Endothelial cell of umbilical vein (primary cell): ENCODE measurements around the gene ZBTB26. TPM values are rescaled to one million over a fixed set of nuclear protein-coding genes. Genes with fewer than 3 reads are reported as not detected.

Experiments used
- BruUV-seq: library from RNA; stranded (reverse); fragments of 400-500 nt; replicated peaks from 2 replicates; lab custom pipeline; 2021; lab: Mats Ljungman, UMichigan
- CTCF ChIA-PET: fragments of 300-600, 350-600 bp; sonication (Branson Sonifier 250); formaldehyde crosslinking; loops from one replicate; lab custom pipeline; 2021; ENCODE audit warnings: antibody characterized with exemption, inconsistent platforms; lab: Charles Lee
- POLR2A ChIA-PET: fragments of 300-600, 350-600 bp; sonication (Branson Sonifier 250); formaldehyde crosslinking; loops from one replicate; lab custom pipeline; 2021; ENCODE audit warnings: antibody characterized with exemption, inconsistent platforms; lab: Charles Lee
- DNase-seq: peaks from one replicate; pipeline ENCODE4 v3.0.0-alpha.2; 2011; ENCODE audit warnings: low read depth, low spot score
- FAIRE-seq: peaks from 2 replicates; lab custom pipeline; 2011; peaks lifted over from hg19 to GRCh38; lab: Jason Lieb, UNC
- H2AFZ ChIP-seq: 2 replicates; pipeline ENCODE4 v1.6.0; 2012; ENCODE audit warnings: low read depth, low read length, control low read depth, inconsistent platforms
- H3K27ac ChIP-seq: 2 replicates; pipeline ENCODE4 v1.5.1; 2011; ENCODE audit warnings: low read depth, mild to moderate bottlenecking, control low read depth, low read length, moderate library complexity; ENCODE audit not compliant: insufficient read depth
- H3K27me3 ChIP-seq, 2 experiments: 2 replicates each; pipeline versions ENCODE4 v1.6.0 to v1.6.1; 2011; ENCODE audit warnings: low read length in 2 of 2, mixed read lengths in 1 of 2; ENCODE audit not compliant: control insufficient read depth in 2 of 2, insufficient read depth in 2 of 2
- H3K36me3 ChIP-seq, 2 experiments: 2 replicates in 1 of 2; 3 replicates in 1 of 2; pipeline ENCODE4 v1.5.1; 2011; ENCODE audit warnings: low read length in 2 of 2, mild to moderate bottlenecking in 1 of 2, moderate library complexity in 1 of 2; ENCODE audit not compliant: control insufficient read depth in 2 of 2, insufficient read depth in 2 of 2; ENCODE audit errors: extremely low read depth in 1 of 2
- H3K4me1 ChIP-seq: 3 replicates; pipeline ENCODE4 v1.5.1; 2011; ENCODE audit warnings: mild to moderate bottlenecking, low read length; ENCODE audit not compliant: control insufficient read depth, insufficient read depth; ENCODE audit errors: extremely low read depth
- H3K4me2 ChIP-seq: 2 replicates; pipeline ENCODE4 v1.6.1; 2011; ENCODE audit warnings: low read length, control low read depth, mixed read lengths; ENCODE audit not compliant: insufficient read depth
- H3K4me3 ChIP-seq, 3 experiments: fragments of 200-600 bp in 1 of 3; sonication (generic), shearing (Covaris generic) in 1 of 3; replicated peaks in 1 of 3; 2 replicates each; pipeline ENCODE4 v1.5.1; 2011 to 2016; ENCODE audit warnings: control low read depth in 3 of 3, low read length in 3 of 3, mild to moderate bottlenecking in 2 of 3, inconsistent platforms in 1 of 3, low read depth in 1 of 3, moderate library complexity in 1 of 3; ENCODE audit not compliant: insufficient read depth in 1 of 3
- H3K79me2 ChIP-seq: 2 replicates; pipeline ENCODE4 v1.6.0; 2012; ENCODE audit warnings: low read length, inconsistent platforms; ENCODE audit not compliant: control insufficient read depth, insufficient read depth
- H3K9ac ChIP-seq: replicated peaks from 2 replicates; pipeline ENCODE3; 2011; ENCODE audit warnings: low read length, control low read depth; ENCODE audit not compliant: insufficient read depth; ENCODE audit errors: extremely low read depth
- H3K9me1 ChIP-seq: replicated peaks from 3 replicates; pipeline ENCODE4 v1.6.0; 2011; ENCODE audit warnings: mild to moderate bottlenecking, low read length; ENCODE audit not compliant: control insufficient read depth, insufficient read depth; ENCODE audit errors: extremely low read depth
- H3K9me3 ChIP-seq: replicated peaks from 2 replicates; pipeline ENCODE4 v1.5.1; 2012; ENCODE audit warnings: low read length, inconsistent platforms; ENCODE audit not compliant: control insufficient read depth, insufficient read depth
- H4K20me1 ChIP-seq: replicated peaks from 2 replicates; pipeline ENCODE3; 2011; ENCODE audit warnings: mild to moderate bottlenecking, low read length; ENCODE audit not compliant: control insufficient read depth, insufficient read depth; ENCODE audit errors: extremely low read depth
- EZH2 ChIP-seq: IDR thresholded peaks from 2 replicates; pipeline ENCODE4 v1.6.1; 2012; ENCODE audit warnings: borderline replicate concordance, low read depth, mild to moderate bottlenecking, moderate library complexity, low read length, inconsistent platforms; ENCODE audit not compliant: severe bottlenecking
- FOS ChIP-seq: IDR thresholded peaks from 2 replicates; pipeline ENCODE4 v1.6.1; 2011; ENCODE audit warnings: mild to moderate bottlenecking, low read length, moderate library complexity, borderline replicate concordance; ENCODE audit not compliant: insufficient read depth
- GATA2 ChIP-seq: IDR thresholded peaks from 2 replicates; pipeline ENCODE4 v1.7.0; 2011; ENCODE audit warnings: low read depth, mild to moderate bottlenecking, moderate library complexity, mixed read lengths, low read length; ENCODE audit not compliant: insufficient read length, insufficient read depth
- JUN ChIP-seq: IDR thresholded peaks from 2 replicates; pipeline ENCODE4 v1.6.1; 2011; ENCODE audit warnings: borderline replicate concordance, low read depth; ENCODE audit not compliant: insufficient read length, insufficient read depth
- MYC ChIP-seq: IDR thresholded peaks from one replicate; pipeline ENCODE4 v1.6.1; 2011; ENCODE audit warnings: mild to moderate bottlenecking, low read depth, low read length
- POLR2A ChIP-seq: IDR thresholded peaks from 2 replicates; pipeline ENCODE4 v1.6.1; 2012; ENCODE audit warnings: low read depth, mild to moderate bottlenecking, control low read depth, low read length
- POLR2AphosphoS5 ChIP-seq: IDR thresholded peaks from 2 replicates; pipeline ENCODE4 v1.6.1; 2012; ENCODE audit warnings: low read depth, mild to moderate bottlenecking, control low read depth, low read length, moderate library complexity; ENCODE audit not compliant: insufficient read depth
- dilution Hi-C: fragments of 300-500 bp; cut with MboI; formaldehyde crosslinking; loops from one replicate; pipeline ENCODE4 v1.15.0; 2019; ENCODE audit warnings: low sequenced_read_pairs; ENCODE audit not compliant: extremely low pct_ligation_motif_present
- intact Hi-C: fragments of 100-400 bp; cut with micrococcal nuclease; formaldehyde crosslinking; loops from one replicate; pipeline ENCODE4 v1.10.0; 2022
- polyA plus RNA-seq, 4 experiments: library from polyadenylated mRNA; depleted of rRNA in 3 of 4; stranded (reverse) in 3 of 4; unstranded in 1 of 4; fragments of >200 nt; gene quantifications; 2 replicates each; pipeline versions ENCODE4 v1.2.1 to v1.2.3, GENCODE V29; 2011 to 2012; ENCODE audit warnings: missing spikeins in 1 of 4
- total RNA-seq: library from RNA; stranded (reverse); gene quantifications from 2 replicates; pipeline ENCODE4 v1.2.3, GENCODE V29; 2021
- TF ChIP-seq, protein P1 (sequence below): IDR thresholded peaks from 2 replicates; pipeline ENCODE4 v1.6.1; 2011; ENCODE audit not compliant: insufficient read depth, insufficient read length
- TF ChIP-seq, protein P2 (sequence below), 2 donors: IDR thresholded peaks; 1 replicate in 1 of 2; 2 replicates in 1 of 2; pipeline ENCODE4 v1.5.1; 2011; ENCODE audit warnings: low read length in 2 of 2, mild to moderate bottlenecking in 2 of 2, moderate library complexity in 2 of 2, control low read depth in 1 of 2, inconsistent platforms in 1 of 2, low read depth in 1 of 2; ENCODE audit not compliant: insufficient read depth in 1 of 2; ENCODE audit errors: extremely low read depth in 1 of 2

ZBTB26 gene
- total and polyA plus RNA-seq, 2 donors (not counting 3 experiments of a cell fraction or from before 2014, with no cell fraction given) = 2.6 to 5.0 TPM

- dilution Hi-C loops = no loop called here
- Histone ChIP-seq H3K4me2 (no peak overlapping the region), H3K9me3 (no peaks in the 10 kb centered on the region), H3K36me3 (peaks cover 2 to 8% of the 10 kb centered on the region in 2 experiments), H3K4me3 (no peak overlapping the region), H3K4me1 (peaks cover 9% of the 10 kb centered on the region), H2AFZ (no peak overlapping the region), H3K79me2 (peaks cover 32% of the 10 kb centered on the region), H4K20me1 (no peaks in the 10 kb centered on the region), H3K9me1 (no peaks in the 10 kb centered on the region), H3K27me3 (no peaks in the 10 kb centered on the region), H3K27ac (no peak overlapping the region), H3K9ac (no peak overlapping the region)
- POLR2A ChIA-PET = interaction anchor here (0.6 kb wide), 1 partner anchor 23 kb away, joined by 4 read pairs; no protein-coding TSS in a partner anchor
- TF ChIP-seq POLR2A = no peak
- TF ChIP-seq, protein P1, sequence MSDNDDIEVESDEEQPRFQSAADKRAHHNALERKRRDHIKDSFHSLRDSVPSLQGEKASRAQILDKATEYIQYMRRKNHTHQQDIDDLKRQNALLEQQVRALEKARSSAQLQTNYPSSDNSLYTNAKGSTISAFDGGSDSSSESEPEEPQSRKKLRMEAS = no peak
- no peak for TF ChIP-seq FOS
- no peak for TF ChIP-seq GATA2
- no peak for TF ChIP-seq POLR2AphosphoS5
- no peak for TF ChIP-seq JUN
- no peak for TF ChIP-seq EZH2
- TF ChIP-seq, protein P2, sequence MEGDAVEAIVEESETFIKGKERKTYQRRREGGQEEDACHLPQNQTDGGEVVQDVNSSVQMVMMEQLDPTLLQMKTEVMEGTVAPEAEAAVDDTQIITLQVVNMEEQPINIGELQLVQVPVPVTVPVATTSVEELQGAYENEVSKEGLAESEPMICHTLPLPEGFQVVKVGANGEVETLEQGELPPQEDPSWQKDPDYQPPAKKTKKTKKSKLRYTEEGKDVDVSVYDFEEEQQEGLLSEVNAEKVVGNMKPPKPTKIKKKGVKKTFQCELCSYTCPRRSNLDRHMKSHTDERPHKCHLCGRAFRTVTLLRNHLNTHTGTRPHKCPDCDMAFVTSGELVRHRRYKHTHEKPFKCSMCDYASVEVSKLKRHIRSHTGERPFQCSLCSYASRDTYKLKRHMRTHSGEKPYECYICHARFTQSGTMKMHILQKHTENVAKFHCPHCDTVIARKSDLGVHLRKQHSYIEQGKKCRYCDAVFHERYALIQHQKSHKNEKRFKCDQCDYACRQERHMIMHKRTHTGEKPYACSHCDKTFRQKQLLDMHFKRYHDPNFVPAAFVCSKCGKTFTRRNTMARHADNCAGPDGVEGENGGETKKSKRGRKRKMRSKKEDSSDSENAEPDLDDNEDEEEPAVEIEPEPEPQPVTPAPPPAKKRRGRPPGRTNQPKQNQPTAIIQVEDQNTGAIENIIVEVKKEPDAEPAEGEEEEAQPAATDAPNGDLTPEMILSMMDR (IDR thresholded peaks at IDR 0.05; ENCODE audit: extremely low read depth in 1 of 2, insufficient read depth in 1 of 2, low read depth in 1 of 2, low read length in 2 of 2) = no peak
- TF ChIP-seq MYC = no peak
- CTCF ChIA-PET = interaction anchor here (1.6 kb wide), 1 partner anchor 55 kb away, joined by 5 read pairs; no protein-coding TSS in a partner anchor
- BruUV-seq = no TSS peak
- FAIRE-seq (no peak), DNase-seq (no peak)
- intact Hi-C loops = no loop called here
Observed at GRCh38 chr9:122936464-122936863, 5.2 kb upstream of the ZBTB26 start.
